Liver (tissue), 3 donors: Measurements from ENCODE around the gene EPHB4.

ENCODE experiments used
- FOXA2 ChIP-seq: IDR thresholded peaks from 2 replicates; pipeline ENCODE4 v1.6.1; 2016; ENCODE audit warnings: antibody characterized with exemption
- MAX ChIP-seq: IDR thresholded peaks from 2 replicates; pipeline ENCODE4 v1.6.1; 2016; ENCODE audit warnings: antibody characterized with exemption
- RAD21 ChIP-seq, 2 donors: IDR thresholded peaks; 2 replicates each; pipeline ENCODE4 v1.6.1; 2016; ENCODE audit warnings: antibody characterized with exemption in 2 of 2, mild to moderate bottlenecking in 2 of 2
- SP1 ChIP-seq: IDR thresholded peaks from 2 replicates; pipeline ENCODE4 v1.6.1; 2018; ENCODE audit warnings: antibody characterized with exemption, mild to moderate bottlenecking
- TF ChIP-seq, protein P1 (sequence below): fragments of 150-350 bp; IDR thresholded peaks from 2 replicates; pipeline ENCODE4 v1.5.1; 2017; ENCODE audit warnings: improper control_type of control experiment, low read depth, low read length; ENCODE audit not compliant: missing input control
- donor health status: healthy.
- donor health status: healthy.

GRCh38 chr7:100822236-100823139, 4.8 kb downstream of the EPHB4 start:
- TF ChIP-seq, protein P1, sequence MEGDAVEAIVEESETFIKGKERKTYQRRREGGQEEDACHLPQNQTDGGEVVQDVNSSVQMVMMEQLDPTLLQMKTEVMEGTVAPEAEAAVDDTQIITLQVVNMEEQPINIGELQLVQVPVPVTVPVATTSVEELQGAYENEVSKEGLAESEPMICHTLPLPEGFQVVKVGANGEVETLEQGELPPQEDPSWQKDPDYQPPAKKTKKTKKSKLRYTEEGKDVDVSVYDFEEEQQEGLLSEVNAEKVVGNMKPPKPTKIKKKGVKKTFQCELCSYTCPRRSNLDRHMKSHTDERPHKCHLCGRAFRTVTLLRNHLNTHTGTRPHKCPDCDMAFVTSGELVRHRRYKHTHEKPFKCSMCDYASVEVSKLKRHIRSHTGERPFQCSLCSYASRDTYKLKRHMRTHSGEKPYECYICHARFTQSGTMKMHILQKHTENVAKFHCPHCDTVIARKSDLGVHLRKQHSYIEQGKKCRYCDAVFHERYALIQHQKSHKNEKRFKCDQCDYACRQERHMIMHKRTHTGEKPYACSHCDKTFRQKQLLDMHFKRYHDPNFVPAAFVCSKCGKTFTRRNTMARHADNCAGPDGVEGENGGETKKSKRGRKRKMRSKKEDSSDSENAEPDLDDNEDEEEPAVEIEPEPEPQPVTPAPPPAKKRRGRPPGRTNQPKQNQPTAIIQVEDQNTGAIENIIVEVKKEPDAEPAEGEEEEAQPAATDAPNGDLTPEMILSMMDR, result no peak
- TF ChIP-seq RAD21 (IDR thresholded peaks at IDR 0.05) (peak in 1 of 2 donors; percentile 3), SP1 (peak; percentile 32), MAX (peak; percentile 50), FOXA2 (peak; percentile 10)
